ENCODE data around the gene RAD51B. TPM values are rescaled to one million over a fixed set of nuclear protein-coding genes. Genes with fewer than 3 reads are reported as not detected.

The RAD51B gene
- total RNA-seq, 4 donors from 2014 or later = 19.6 to 39.7 (median 25.4) TPM

DNA sequence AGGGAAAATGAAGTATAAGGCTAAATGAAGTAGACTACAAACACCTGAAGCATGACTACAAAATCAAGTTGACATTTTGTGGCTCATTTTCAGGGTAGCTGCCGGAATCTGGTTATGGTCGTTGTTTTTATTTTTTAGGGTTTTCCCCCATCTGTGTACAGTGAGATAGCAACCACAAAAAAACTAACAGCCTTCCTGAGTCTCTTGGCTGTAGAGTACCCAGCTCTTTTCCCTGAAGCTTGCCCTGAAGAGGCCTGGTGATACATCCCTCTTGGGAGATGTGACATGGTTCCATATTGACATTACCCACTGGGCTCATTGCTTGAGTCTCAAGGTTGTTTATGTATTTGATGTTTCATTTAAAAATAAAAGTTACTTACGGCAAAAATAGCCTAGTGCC, 549.3 kb downstream of the RAD51B start:
- Histone ChIP-seq H3K27me3 (no peaks in the 10 kb centered on the region), H3K9me3 (no peaks in the 10 kb centered on the region), H3K4me1 (peaks cover 41% of the 10 kb centered on the region), H3K4me3 (no peak overlapping the region), H3K36me3 (no peaks in the 10 kb centered on the region), H3K27ac (no peak overlapping the region)
- TF ChIP-seq EP300 (IDR thresholded peaks at IDR 0.05) (no peak), POLR2A (IDR thresholded peaks at IDR 0.05) (no peak), POLR2AphosphoS5 (IDR thresholded peaks at IDR 0.05) (no peak)
- TF ChIP-seq, protein P1, sequence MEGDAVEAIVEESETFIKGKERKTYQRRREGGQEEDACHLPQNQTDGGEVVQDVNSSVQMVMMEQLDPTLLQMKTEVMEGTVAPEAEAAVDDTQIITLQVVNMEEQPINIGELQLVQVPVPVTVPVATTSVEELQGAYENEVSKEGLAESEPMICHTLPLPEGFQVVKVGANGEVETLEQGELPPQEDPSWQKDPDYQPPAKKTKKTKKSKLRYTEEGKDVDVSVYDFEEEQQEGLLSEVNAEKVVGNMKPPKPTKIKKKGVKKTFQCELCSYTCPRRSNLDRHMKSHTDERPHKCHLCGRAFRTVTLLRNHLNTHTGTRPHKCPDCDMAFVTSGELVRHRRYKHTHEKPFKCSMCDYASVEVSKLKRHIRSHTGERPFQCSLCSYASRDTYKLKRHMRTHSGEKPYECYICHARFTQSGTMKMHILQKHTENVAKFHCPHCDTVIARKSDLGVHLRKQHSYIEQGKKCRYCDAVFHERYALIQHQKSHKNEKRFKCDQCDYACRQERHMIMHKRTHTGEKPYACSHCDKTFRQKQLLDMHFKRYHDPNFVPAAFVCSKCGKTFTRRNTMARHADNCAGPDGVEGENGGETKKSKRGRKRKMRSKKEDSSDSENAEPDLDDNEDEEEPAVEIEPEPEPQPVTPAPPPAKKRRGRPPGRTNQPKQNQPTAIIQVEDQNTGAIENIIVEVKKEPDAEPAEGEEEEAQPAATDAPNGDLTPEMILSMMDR (IDR thresholded peaks at IDR 0.05) = no peak
- WGBS = 89% methylated on average over 3 of the region's 3 CpGs
- DNase-seq (ENCODE audit: low spot score in 2 of 2) = no peak

DNA sequence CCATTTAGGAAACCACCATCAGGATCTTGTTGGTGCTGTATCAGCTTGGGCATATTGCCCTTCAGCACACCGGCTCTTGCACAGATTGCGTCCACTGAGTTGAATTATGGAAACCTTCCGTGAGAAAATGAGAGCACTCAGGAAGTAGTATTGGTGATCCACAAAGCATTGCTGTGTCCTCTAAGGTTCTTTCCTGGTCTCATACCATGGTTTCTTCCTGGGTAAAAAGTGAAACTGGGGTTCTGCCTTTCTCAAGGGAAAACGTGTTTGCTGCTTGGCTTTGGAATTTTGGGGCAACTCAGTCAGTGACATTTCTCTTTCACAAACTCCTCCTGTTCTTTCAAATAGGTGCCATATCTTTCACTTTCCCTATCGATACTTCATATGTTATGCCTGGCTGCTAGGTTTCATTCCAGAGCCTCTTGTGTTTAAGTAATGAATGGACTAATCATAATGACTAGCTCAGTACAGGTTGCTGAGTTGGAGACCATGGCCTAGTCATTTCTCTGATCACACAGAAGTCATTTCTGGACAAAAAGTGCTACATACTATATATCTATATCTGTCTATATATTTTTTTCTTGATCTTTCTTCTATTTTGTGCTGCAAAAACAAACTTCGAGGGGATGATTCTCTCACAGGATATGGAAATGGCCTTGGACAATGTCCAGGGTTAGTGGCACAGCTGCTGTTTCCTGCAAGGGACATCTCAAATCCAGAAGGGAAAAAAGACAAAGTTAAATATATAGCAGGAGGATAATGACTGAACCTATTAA, 549.9 kb downstream of the RAD51B start:
- TF ChIP-seq POLR2AphosphoS5 (IDR thresholded peaks at IDR 0.05) (no peak), POLR2A (IDR thresholded peaks at IDR 0.05) (no peak), EP300 (IDR thresholded peaks at IDR 0.05) (no peak)
- TF ChIP-seq, protein P1 (IDR thresholded peaks at IDR 0.05) = no peak
- H3K4me1 ChIP-seq = peaks cover 46% of the 10 kb centered on the region
- no peak for DNase-seq (ENCODE audit: low spot score in 2 of 2)
- no peaks in the 10 kb centered on the region for H3K36me3 ChIP-seq
- H3K27me3 ChIP-seq = no peaks in the 10 kb centered on the region
- H3K4me3 ChIP-seq = no peak overlapping the region
- H3K9me3 ChIP-seq = no peaks in the 10 kb centered on the region
- WGBS = 73% methylated on average over 6 of the region's 6 CpGs
- H3K27ac ChIP-seq = no peak overlapping the region

DNA sequence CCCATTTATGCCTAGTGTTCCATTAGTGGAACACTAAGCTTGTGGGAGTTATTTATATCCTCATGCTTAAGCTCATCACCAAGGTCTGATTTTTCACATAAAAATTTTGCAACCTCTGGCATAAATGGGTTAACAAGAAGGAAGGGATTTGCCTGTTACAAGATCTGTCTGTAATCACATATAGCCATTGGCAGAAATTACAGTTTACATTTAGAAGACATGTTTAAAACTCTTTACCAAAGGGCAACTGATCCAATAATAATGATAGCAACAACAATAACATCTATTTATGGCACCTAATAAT, 550.4 kb downstream of the RAD51B start:
- Histone ChIP-seq H3K4me1 (peaks cover 49% of the 10 kb centered on the region), H3K9me3 (no peaks in the 10 kb centered on the region), H3K27me3 (no peaks in the 10 kb centered on the region), H3K4me3 (no peak overlapping the region), H3K36me3 (no peaks in the 10 kb centered on the region), H3K27ac (no peak overlapping the region)
- TF ChIP-seq POLR2AphosphoS5 (IDR thresholded peaks at IDR 0.05) (no peak), POLR2A (IDR thresholded peaks at IDR 0.05) (no peak), EP300 (IDR thresholded peaks at IDR 0.05) (no peak)
- TF ChIP-seq, protein P1 (IDR thresholded peaks at IDR 0.05) = no peak
- DNase-seq (ENCODE audit: low spot score in 2 of 2) = no peak

DNA sequence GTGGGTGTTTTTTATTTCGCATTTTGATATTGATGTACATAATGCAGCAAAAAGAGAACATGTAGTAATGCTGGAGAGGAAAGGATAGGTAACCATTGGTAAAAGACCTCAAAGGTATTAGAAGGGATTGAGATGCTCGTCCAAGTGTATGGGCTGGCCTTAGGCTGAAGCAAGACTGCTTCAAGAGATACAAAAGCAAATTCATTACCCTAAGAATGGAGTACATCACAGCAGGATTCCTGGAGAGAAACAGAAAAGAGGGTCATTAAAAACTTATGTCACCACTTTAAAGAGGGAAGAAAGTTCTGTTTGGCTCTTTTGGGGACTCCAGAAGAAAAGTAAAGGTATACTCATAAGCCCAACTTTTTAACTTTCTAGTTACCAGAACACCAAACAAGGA, 552.8 kb downstream of the RAD51B start:
- TF ChIP-seq POLR2AphosphoS5 (IDR thresholded peaks at IDR 0.05) (no peak), POLR2A (IDR thresholded peaks at IDR 0.05) (no peak), EP300 (IDR thresholded peaks at IDR 0.05) (no peak)
- TF ChIP-seq, protein P1 (IDR thresholded peaks at IDR 0.05) = no peak
- 94% methylated on average over 2 of the region's 2 CpGs for WGBS
- DNase-seq (ENCODE audit: low spot score in 2 of 2) = no peak
- H3K36me3 ChIP-seq = no peaks in the 10 kb centered on the region
- H3K4me3 ChIP-seq = no peak overlapping the region
- peaks cover 55% of the 10 kb centered on the region for H3K4me1 ChIP-seq
- H3K9me3 ChIP-seq = no peaks in the 10 kb centered on the region
- H3K27me3 ChIP-seq = no peaks in the 10 kb centered on the region
- no peak overlapping the region for H3K27ac ChIP-seq

DNA sequence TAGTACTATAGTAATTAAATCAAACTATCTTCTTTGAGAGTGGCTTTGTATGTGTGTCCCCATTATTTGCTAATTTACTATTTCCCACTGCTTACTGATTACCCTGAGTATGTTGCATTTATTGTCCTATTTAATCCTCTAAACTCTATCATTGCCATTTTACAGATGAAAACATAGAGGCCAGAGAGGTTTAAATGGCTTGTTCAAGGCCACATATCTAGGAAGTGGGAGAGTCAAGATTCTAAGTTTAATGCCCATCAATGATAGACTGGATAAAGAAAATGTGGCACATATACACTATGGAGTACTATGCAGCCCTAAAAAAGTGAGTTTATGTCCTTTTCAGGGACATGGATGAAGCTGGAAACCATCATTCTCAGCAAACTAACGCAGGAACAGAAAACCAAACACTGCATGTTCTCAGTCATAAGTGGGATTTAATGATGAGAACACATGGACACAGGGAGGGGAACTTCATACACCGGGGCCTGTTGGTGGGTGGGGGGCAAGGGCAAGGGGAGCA, 553.6 kb downstream of the RAD51B start:
- H3K36me3 ChIP-seq = no peaks in the 10 kb centered on the region
- WGBS = 90% methylated on average over 2 of the region's 2 CpGs
- no peak overlapping the region for H3K4me3 ChIP-seq
- no peak overlapping the region for H3K27ac ChIP-seq
- no peaks in the 10 kb centered on the region for H3K9me3 ChIP-seq
- peaks cover 54% of the 10 kb centered on the region for H3K4me1 ChIP-seq
- no peaks in the 10 kb centered on the region for H3K27me3 ChIP-seq
- no peak for DNase-seq (ENCODE audit: low spot score in 2 of 2)
- TF ChIP-seq POLR2A (IDR thresholded peaks at IDR 0.05) (no peak), EP300 (IDR thresholded peaks at IDR 0.05) (no peak), POLR2AphosphoS5 (IDR thresholded peaks at IDR 0.05) (no peak)
- TF ChIP-seq, protein P1 (IDR thresholded peaks at IDR 0.05) = no peak
